ENCODE data around the gene MXRA8.

The MXRA8 gene

GRCh38 chr1:1361982-1362423, 3.6 kb upstream of the MXRA8 start:
- H3K9me2 ChIP-seq (replicated peaks; ENCODE audit: control insufficient read depth, low read length) = no peaks in the 10 kb centered on the region
- no peak overlapping the region for H3K27ac ChIP-seq (ENCODE audit: low read depth, low read length)
- 0 out of 2 replicates have a peak, but pooled peaks cover 2% of the 10 kb centered on the region for H3F3A ChIP-seq (ENCODE audit: control insufficient read depth, insufficient read depth)
- no peaks in the 10 kb centered on the region for H3K4me1 ChIP-seq (ENCODE audit: control insufficient read depth, low read length)
- H3K4me2 ChIP-seq (ENCODE audit: low read length) = no peak overlapping the region
- TF ChIP-seq EZH2phosphoT487 (IDR thresholded peaks at IDR 0.05; ENCODE audit: borderline replicate concordance, low read length) (no peak), CTCF (IDR thresholded peaks at IDR 0.05; ENCODE audit: low read depth, low read length, poor library complexity, severe bottlenecking) (no peak)
- no peaks in the 10 kb centered on the region for H4K20me1 ChIP-seq (ENCODE audit: control insufficient read depth, insufficient read depth, low read depth, low read length)
- H3K36me3 ChIP-seq (ENCODE audit: control insufficient read depth, low read length) = no peaks in the 10 kb centered on the region
- H3K79me2 ChIP-seq (ENCODE audit: control insufficient read depth, low read length) = no peaks in the 10 kb centered on the region
- peaks cover 13% of the 10 kb centered on the region for H3K9me3 ChIP-seq (ENCODE audit: control insufficient read depth, insufficient read depth, low read length)
- no peak overlapping the region for H3K4me3 ChIP-seq (ENCODE audit: low read length)
- H3K27me3 ChIP-seq (ENCODE audit: control insufficient read depth, low read length) = peaks cover 12% of the 10 kb centered on the region

- TF ChIP-seq CTCF (IDR thresholded peaks at IDR 0.05; ENCODE audit: low read depth, low read length, poor library complexity, severe bottlenecking) = no peak
- TF ChIP-seq EZH2phosphoT487 (IDR thresholded peaks at IDR 0.05; ENCODE audit: borderline replicate concordance, low read length) = no peak
- H3K79me2 ChIP-seq (ENCODE audit: control insufficient read depth, low read length) = no peaks in the 10 kb centered on the region
- no peak overlapping the region for H3K4me3 ChIP-seq (ENCODE audit: low read length)
- peaks cover 7% of the 10 kb centered on the region for H3K9me3 ChIP-seq (ENCODE audit: control insufficient read depth, insufficient read depth, low read length)
- H3K4me2 ChIP-seq (ENCODE audit: low read length) = no peak overlapping the region
- no peak overlapping the region for H3K27ac ChIP-seq (ENCODE audit: low read depth, low read length)
- H3K4me1 ChIP-seq (ENCODE audit: control insufficient read depth, low read length) = no peaks in the 10 kb centered on the region
- no peaks in the 10 kb centered on the region for H3K36me3 ChIP-seq (ENCODE audit: control insufficient read depth, low read length)
- H4K20me1 ChIP-seq (ENCODE audit: control insufficient read depth, insufficient read depth, low read depth, low read length) = no peaks in the 10 kb centered on the region
- no peaks in the 10 kb centered on the region for H3K9me2 ChIP-seq (replicated peaks; ENCODE audit: control insufficient read depth, low read length)
- H3F3A ChIP-seq (ENCODE audit: control insufficient read depth, insufficient read depth) = 0 out of 2 replicates have a peak, but pooled peaks cover 2% of the 10 kb centered on the region
- peaks cover 12% of the 10 kb centered on the region for H3K27me3 ChIP-seq (ENCODE audit: control insufficient read depth, low read length)
These were observed 3.1 kb upstream of the MXRA8 start for GRCh38 chr1:1361233-1361981.

- no peak overlapping the region for H3K27ac ChIP-seq (ENCODE audit: low read depth, low read length)
- H3F3A ChIP-seq (ENCODE audit: control insufficient read depth, insufficient read depth) = no peaks in the 10 kb centered on the region
- H3K79me2 ChIP-seq (ENCODE audit: control insufficient read depth, low read length) = no peaks in the 10 kb centered on the region
- H3K4me1 ChIP-seq (ENCODE audit: control insufficient read depth, low read length) = no peaks in the 10 kb centered on the region
- no peaks in the 10 kb centered on the region for H3K36me3 ChIP-seq (ENCODE audit: control insufficient read depth, low read length)
- TF ChIP-seq EZH2phosphoT487 (IDR thresholded peaks at IDR 0.05; ENCODE audit: borderline replicate concordance, low read length) = no peak
- no peak for TF ChIP-seq CTCF (IDR thresholded peaks at IDR 0.05; ENCODE audit: low read depth, low read length, poor library complexity, severe bottlenecking)
- H3K27me3 ChIP-seq (ENCODE audit: control insufficient read depth, low read length) = peaks cover 12% of the 10 kb centered on the region
- H3K9me2 ChIP-seq (replicated peaks; ENCODE audit: control insufficient read depth, low read length) = no peaks in the 10 kb centered on the region
- no peak overlapping the region for H3K4me3 ChIP-seq (ENCODE audit: low read length)
- no peaks in the 10 kb centered on the region for H4K20me1 ChIP-seq (ENCODE audit: control insufficient read depth, insufficient read depth, low read depth, low read length)
- H3K4me2 ChIP-seq (ENCODE audit: low read length) = no peak overlapping the region
- H3K9me3 ChIP-seq (ENCODE audit: control insufficient read depth, insufficient read depth, low read length) = no peaks in the 10 kb centered on the region
These were observed 2.3 kb upstream of the MXRA8 start for GRCh38 chr1:1360506-1361169.

All from DOHH2 (cell line).